A549 (cell line): ENCODE data around the gene DVL1.

Experiments
- JUNB ChIP-seq: fragments of >200 bp; sonication (Bioruptor Twin); formaldehyde crosslinking; IDR thresholded peaks from 2 replicates; pipeline ENCODE4 v1.6.1; 2016
- KDM1A ChIP-seq: fragments of 200-600 bp; sonication (generic); IDR thresholded peaks from 2 replicates; pipeline ENCODE4 v1.6.1; 2016; ENCODE audit warnings: low read depth, mild to moderate bottlenecking
- NFE2L2 ChIP-seq: fragments of 150-350 bp; conservative IDR thresholded peaks from 2 replicates; pipeline ENCODE4 v1.6.1; 2014; ENCODE audit warnings: low read length
- POLR2A ChIP-seq: IDR thresholded peaks from 2 replicates; pipeline ENCODE4 v1.6.1; 2012; ENCODE audit warnings: mild to moderate bottlenecking, low read length
- RAD21 ChIP-seq, 2 experiments: fragments of >200 bp in 1 of 2; sonication (Bioruptor Twin) in 1 of 2; formaldehyde crosslinking in 1 of 2; IDR thresholded peaks in 1 of 2; conservative IDR thresholded peaks in 1 of 2; 2 replicates in 1 of 2; 3 replicates in 1 of 2; pipeline ENCODE4 v1.6.1; 2012 to 2018; ENCODE audit warnings: inconsistent platforms in 1 of 2
- RCOR1 ChIP-seq: fragments of 150-350 bp; IDR thresholded peaks from 2 replicates; pipeline ENCODE4 v1.6.1; 2014; ENCODE audit warnings: antibody characterized with exemption, low read length, low read depth
- TF ChIP-seq, protein P1 (sequence below): fragments of >200 bp; sonication (Bioruptor Twin); formaldehyde crosslinking; IDR thresholded peaks from 3 replicates; pipeline ENCODE4 v1.5.1; 2016
- TF ChIP-seq, protein P2 (sequence below): IDR thresholded peaks from 2 replicates; pipeline ENCODE4 v1.6.1; 2012

DNA sequence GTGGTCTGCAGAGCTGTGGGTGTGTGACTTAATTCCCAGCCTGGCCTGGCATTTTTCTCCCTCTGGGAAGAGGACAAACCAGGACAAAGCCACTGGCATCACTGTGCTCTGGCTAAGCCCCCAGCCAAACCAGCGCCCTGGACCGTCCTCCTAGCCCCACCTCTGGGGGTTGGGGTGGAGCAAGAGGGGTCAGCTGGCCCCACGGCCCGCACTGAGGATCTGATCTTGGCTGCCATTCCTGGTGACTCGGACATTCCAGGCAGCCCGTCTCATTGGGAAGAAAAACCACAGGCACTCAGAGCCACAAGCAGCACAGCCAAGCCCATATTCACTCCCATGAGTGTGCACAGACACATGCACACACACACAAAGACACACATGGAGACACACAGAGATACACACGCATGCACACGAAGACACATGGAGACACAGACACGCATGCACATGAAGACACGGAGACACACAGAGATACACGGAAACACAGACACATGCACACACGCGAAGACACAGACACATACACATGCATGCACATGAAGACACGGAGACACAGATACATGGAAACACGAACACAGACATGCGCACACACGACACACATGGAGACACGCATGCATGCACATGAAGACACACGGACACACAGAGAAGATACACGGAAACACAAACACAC, 11.4 kb upstream of the DVL1 start:
- TF ChIP-seq POLR2A (no peak), RAD21 (conservative IDR thresholded peaks at IDR 0.05 in 1 of 2, IDR thresholded peaks at IDR 0.05 in 1 of 2) (no peak), NFE2L2 (no peak), RCOR1 (no peak), JUNB (no peak), KDM1A (no peak)
- TF ChIP-seq, protein P1, sequence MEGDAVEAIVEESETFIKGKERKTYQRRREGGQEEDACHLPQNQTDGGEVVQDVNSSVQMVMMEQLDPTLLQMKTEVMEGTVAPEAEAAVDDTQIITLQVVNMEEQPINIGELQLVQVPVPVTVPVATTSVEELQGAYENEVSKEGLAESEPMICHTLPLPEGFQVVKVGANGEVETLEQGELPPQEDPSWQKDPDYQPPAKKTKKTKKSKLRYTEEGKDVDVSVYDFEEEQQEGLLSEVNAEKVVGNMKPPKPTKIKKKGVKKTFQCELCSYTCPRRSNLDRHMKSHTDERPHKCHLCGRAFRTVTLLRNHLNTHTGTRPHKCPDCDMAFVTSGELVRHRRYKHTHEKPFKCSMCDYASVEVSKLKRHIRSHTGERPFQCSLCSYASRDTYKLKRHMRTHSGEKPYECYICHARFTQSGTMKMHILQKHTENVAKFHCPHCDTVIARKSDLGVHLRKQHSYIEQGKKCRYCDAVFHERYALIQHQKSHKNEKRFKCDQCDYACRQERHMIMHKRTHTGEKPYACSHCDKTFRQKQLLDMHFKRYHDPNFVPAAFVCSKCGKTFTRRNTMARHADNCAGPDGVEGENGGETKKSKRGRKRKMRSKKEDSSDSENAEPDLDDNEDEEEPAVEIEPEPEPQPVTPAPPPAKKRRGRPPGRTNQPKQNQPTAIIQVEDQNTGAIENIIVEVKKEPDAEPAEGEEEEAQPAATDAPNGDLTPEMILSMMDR: no peak
- TF ChIP-seq, protein P2, sequence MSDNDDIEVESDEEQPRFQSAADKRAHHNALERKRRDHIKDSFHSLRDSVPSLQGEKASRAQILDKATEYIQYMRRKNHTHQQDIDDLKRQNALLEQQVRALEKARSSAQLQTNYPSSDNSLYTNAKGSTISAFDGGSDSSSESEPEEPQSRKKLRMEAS: no peak
